Measurements from ENCODE around the gene CLDN22.

Gene CLDN22

DNA sequence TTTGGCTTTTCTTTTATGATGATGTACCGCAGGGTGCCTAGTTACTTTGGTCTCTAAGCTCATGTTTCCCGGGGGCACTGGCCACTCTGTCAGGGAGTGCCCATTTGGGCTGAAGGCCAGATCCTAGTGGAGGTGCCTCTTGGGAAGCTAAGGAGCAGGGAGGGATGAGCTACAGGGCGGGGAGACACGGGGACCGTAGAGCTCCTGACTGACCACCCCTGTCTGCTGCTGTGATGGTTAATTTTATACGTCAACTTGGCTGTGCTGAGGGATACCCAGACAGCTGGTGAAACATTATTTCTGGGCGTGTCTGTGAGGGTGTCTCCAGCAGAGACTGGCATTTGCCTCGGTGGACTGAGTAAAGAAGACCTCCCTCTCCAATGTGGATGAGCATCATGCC lies 27.1 kb upstream of the CLDN22 start:
- H3K27me3 ChIP-seq (ENCODE audit: insufficient read depth, low read length), result no peaks in the 10 kb centered on the region
- H3K4me1 ChIP-seq (ENCODE audit: control insufficient read depth, insufficient read depth, low read length, unreplicated experiment), result peaks cover 23% of the 10 kb centered on the region
- no peaks in the 10 kb centered on the region for H3K36me3 ChIP-seq (ENCODE audit: insufficient read depth, low read length)
- no peak overlapping the region for H3K4me3 ChIP-seq (ENCODE audit: low read depth, low read length)
- H3K79me2 ChIP-seq (ENCODE audit: control insufficient read depth, insufficient read depth, low read length, unreplicated experiment), result no peaks in the 10 kb centered on the region
- no peak overlapping the region for H3K27ac ChIP-seq (ENCODE audit: low read depth, low read length)
- no peak overlapping the region for H2AFZ ChIP-seq (ENCODE audit: low read length, unreplicated experiment)

DNA sequence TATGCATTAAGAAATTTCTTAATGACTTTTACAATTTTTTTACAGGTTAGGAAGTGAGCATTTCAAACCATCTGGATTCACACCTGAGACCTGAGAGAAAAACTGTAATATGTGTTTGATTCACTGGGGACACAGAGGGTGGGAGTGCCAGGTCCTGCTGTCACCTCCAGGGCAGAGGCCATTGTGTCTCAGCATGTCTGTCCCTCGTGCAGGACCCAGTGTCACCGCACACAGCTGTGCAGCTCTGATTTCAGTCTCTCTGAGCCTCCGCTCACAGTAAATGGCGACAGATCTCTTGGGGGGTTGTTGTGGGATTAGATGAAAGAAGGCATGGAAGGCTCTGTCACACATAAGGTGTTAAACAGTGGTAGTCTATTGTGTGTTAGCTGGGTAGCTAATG lies 25.2 kb upstream of the CLDN22 start:
- H3K4me1 ChIP-seq (ENCODE audit: control insufficient read depth, insufficient read depth, low read length, unreplicated experiment), result peaks cover 23% of the 10 kb centered on the region
- H2AFZ ChIP-seq (ENCODE audit: low read length, unreplicated experiment), result no peak overlapping the region
- H3K79me2 ChIP-seq (ENCODE audit: control insufficient read depth, insufficient read depth, low read length, unreplicated experiment), result no peaks in the 10 kb centered on the region
- H3K4me3 ChIP-seq (ENCODE audit: low read depth, low read length), result no peak overlapping the region
- H3K27ac ChIP-seq (ENCODE audit: low read depth, low read length), result no peak overlapping the region
- no peaks in the 10 kb centered on the region for H3K36me3 ChIP-seq (ENCODE audit: insufficient read depth, low read length)
- H3K27me3 ChIP-seq (ENCODE audit: insufficient read depth, low read length), result no peaks in the 10 kb centered on the region

DNA sequence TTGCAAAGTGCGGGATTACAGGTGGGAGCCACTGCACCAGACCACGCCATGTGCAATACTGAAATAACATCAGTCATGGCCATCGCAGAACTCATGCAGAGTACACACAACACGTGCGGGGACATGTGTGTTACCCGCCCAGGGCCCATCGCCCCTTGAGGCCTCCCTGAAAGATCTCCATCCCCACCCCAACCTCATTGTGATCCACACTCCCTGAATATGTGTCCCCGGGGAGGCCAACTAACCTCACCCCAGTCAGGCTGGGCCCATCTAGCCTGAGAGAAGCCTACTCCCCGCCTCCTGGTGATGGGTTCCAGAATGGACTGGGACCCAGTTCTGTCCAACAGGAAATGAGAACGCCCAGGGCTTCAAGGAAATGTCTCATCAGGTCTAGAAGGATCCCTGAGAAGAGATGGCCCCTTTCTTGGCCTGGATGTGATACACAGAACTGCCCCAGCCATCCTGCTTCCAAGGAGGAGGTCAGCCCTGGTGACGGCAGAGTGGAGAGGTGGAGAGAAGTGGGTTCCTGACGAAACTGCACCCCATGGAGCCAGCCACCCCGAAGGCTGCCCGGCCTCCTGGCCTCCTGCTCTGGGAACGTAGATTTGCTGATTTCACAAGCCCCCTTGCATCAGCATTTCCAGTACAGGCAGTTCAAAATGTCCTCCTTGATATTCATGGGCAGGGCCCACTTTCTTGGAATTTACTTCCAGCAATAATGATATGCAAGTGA lies 24.6 kb upstream of the CLDN22 start:
- Histone ChIP-seq H3K4me1 (ENCODE audit: control insufficient read depth, insufficient read depth, low read length, unreplicated experiment) (peaks cover 23% of the 10 kb centered on the region), H3K36me3 (ENCODE audit: insufficient read depth, low read length) (no peaks in the 10 kb centered on the region), H3K27ac (ENCODE audit: low read depth, low read length) (no peak overlapping the region), H3K79me2 (ENCODE audit: control insufficient read depth, insufficient read depth, low read length, unreplicated experiment) (no peaks in the 10 kb centered on the region), H2AFZ (ENCODE audit: low read length, unreplicated experiment) (no peak overlapping the region), H3K27me3 (ENCODE audit: insufficient read depth, low read length) (no peaks in the 10 kb centered on the region), H3K4me3 (ENCODE audit: low read depth, low read length) (no peak overlapping the region)

DNA sequence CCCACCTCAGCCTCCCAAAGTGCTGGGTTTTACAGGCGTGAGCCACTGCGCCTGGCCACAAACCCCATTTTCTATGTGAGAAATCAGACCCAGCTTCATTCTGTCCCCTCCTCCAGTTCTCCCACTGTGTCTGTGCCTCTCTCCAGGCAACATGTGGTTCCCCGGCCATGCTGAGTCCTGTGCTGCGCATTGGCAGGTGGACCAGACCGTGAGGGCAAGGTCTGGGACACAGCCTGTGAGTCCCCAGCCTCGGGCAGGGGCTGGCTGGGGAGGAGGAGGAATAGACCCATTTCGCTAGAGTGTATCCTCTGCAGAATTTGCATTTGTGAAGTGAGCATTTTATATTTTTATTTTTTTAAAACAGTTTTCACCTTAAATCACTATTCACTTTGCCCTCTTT lies 23.7 kb upstream of the CLDN22 start:
- Histone ChIP-seq H3K79me2 (ENCODE audit: control insufficient read depth, insufficient read depth, low read length, unreplicated experiment) (no peaks in the 10 kb centered on the region), H3K4me3 (ENCODE audit: low read depth, low read length) (no peak overlapping the region), H3K4me1 (ENCODE audit: control insufficient read depth, insufficient read depth, low read length, unreplicated experiment) (peaks cover 14% of the 10 kb centered on the region), H3K27me3 (ENCODE audit: insufficient read depth, low read length) (no peaks in the 10 kb centered on the region), H3K36me3 (ENCODE audit: insufficient read depth, low read length) (no peaks in the 10 kb centered on the region), H3K27ac (ENCODE audit: low read depth, low read length) (no peak overlapping the region), H2AFZ (ENCODE audit: low read length, unreplicated experiment) (no peak overlapping the region)

DNA sequence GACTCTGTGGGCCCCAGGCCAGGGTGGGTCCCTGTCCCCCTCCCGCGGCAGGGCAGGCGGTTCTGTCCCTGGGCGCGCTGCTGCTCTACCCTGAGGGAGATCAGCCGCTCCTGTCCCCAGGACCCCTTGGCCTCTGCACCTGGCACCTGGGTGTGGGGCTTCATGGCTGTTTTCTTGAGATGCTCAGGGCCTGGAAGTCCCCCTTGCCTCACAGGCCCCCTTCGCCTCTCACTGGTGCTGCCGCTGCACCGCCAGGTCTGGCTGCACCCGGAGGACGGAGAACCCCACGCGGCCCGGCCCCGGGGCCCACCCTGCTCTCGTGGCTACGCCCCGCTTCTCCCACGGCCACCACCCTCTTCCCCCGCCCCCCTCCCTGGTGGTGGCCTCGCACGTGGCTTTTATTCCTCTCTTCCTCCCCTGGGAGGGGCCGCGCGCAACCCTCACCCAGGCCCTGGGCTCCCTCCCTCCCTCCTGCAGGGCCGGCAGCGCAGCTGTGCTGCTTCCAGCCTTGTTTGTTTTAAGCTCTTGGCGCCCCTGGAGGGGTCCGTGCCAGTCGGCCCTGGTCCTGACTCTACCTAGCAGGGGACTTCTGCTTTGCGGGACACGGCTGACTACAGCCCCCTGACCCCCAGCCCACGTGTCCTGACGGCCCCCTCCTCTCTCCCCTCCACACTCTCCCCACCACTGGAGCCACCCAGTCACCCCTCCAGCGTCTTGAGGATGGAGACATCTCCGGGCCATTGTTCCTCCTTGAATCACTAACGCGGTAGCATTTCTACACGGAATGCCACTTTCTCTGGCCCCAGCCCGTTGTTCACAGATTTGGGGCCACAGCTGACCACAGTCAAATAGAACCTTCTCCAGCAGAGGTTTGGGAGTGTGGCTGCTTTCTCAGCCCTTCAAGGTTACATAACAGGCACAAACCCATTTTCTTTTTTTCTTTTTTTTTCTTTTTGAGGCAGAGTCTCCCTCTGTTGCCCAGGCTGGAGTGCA lies 22.8 kb upstream of the CLDN22 start:
- Histone ChIP-seq H3K4me3 (ENCODE audit: low read depth, low read length) (no peak overlapping the region), H2AFZ (ENCODE audit: low read length, unreplicated experiment) (no peak overlapping the region), H3K27ac (ENCODE audit: low read depth, low read length) (no peak overlapping the region)

DNA sequence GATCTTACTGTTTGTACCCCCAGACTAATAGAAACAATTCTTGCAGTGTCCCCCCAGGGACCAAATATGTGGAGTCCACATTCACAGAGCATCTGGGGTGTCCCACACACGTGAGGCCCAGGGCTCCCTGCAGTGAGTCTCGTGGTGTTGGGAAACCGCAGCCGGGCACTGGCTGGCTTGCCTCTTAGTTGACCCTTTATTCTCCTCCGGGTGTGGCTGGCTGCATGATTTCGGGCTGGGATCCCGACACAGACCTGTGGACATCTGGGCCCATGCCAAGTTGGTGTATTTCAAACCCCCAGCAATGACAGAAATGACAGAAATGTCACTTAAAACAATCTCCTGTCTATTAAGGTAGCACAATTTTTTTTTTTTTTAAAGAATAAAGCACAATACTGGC lies 17.8 kb upstream of the CLDN22 start:
- Histone ChIP-seq H3K4me3 (ENCODE audit: low read depth, low read length) (no peak overlapping the region), H2AFZ (ENCODE audit: low read length, unreplicated experiment) (no peak overlapping the region), H3K27ac (ENCODE audit: low read depth, low read length) (no peak overlapping the region), H3K27me3 (ENCODE audit: insufficient read depth, low read length) (no peaks in the 10 kb centered on the region), H3K79me2 (ENCODE audit: control insufficient read depth, insufficient read depth, low read length, unreplicated experiment) (no peaks in the 10 kb centered on the region), H3K36me3 (ENCODE audit: insufficient read depth, low read length) (no peaks in the 10 kb centered on the region), H3K4me1 (ENCODE audit: control insufficient read depth, insufficient read depth, low read length, unreplicated experiment) (peaks cover 23% of the 10 kb centered on the region)

More for the DNA sequence above, 22.8 kb upstream of the CLDN22 start:
- H3K79me2 ChIP-seq (ENCODE audit: control insufficient read depth, insufficient read depth, low read length, unreplicated experiment), result no peaks in the 10 kb centered on the region
- no peaks in the 10 kb centered on the region for H3K36me3 ChIP-seq (ENCODE audit: insufficient read depth, low read length)
- peaks cover 5% of the 10 kb centered on the region for H3K4me1 ChIP-seq (ENCODE audit: control insufficient read depth, insufficient read depth, low read length, unreplicated experiment)
- no peaks in the 10 kb centered on the region for H3K27me3 ChIP-seq (ENCODE audit: insufficient read depth, low read length)

DNA sequence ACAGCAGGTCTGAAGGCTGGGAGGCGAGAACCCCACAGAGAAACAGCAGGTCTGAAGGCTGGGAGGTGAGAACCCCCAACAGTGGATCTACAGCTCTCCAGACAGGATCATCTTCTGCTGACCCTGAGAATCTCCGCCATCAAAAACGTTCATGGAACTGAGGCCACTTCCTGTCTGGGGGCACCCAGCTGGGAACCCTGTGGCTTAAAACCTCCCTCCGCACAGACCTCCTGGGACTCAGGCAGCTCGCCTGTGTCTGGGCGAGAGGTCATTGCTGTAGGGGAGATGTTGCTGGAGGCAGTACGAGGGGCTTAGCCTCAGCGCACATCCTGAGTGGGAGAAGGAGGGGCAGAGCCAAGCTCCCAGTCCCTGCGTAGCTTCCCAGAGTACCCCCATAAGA lies 17.3 kb upstream of the CLDN22 start:
- H3K36me3 ChIP-seq (ENCODE audit: insufficient read depth, low read length), result no peaks in the 10 kb centered on the region
- H3K4me1 ChIP-seq (ENCODE audit: control insufficient read depth, insufficient read depth, low read length, unreplicated experiment), result peaks cover 23% of the 10 kb centered on the region
- H3K4me3 ChIP-seq (ENCODE audit: low read depth, low read length), result no peak overlapping the region
- H3K27me3 ChIP-seq (ENCODE audit: insufficient read depth, low read length), result no peaks in the 10 kb centered on the region
- H3K79me2 ChIP-seq (ENCODE audit: control insufficient read depth, insufficient read depth, low read length, unreplicated experiment), result no peaks in the 10 kb centered on the region
- H3K27ac ChIP-seq (ENCODE audit: low read depth, low read length), result no peak overlapping the region
- H2AFZ ChIP-seq (ENCODE audit: low read length, unreplicated experiment), result no peak overlapping the region

DNA sequence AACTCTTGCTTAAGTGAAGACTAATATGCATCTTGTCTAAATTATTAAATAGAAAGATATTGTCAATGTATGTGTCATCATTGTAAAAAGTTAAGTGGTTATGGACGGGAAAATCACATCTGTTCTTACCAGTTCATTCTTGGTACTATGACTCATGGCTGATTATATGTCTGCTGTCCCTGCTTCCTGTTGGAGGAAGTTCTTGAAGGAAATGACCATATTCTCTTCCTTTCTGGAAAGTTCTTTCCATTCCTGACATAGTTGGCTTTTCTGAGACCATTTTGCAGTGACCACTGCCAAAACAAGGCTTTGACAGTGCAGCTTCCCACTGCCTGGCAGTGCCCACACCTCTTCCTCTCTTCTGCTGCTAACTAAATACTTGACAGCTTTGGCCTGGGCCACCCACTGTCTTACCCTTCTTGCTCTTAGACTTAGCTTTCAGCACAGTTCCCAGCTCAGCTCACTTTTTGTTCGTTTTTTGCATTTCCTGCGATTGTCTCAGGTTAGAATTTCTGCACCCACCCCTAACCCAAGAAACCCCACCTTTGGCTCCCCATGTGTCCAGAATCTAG lies 15.4 kb upstream of the CLDN22 start:
- Histone ChIP-seq H3K4me3 (ENCODE audit: low read depth, low read length) (no peak overlapping the region), H3K36me3 (ENCODE audit: insufficient read depth, low read length) (no peaks in the 10 kb centered on the region), H3K27me3 (ENCODE audit: insufficient read depth, low read length) (no peaks in the 10 kb centered on the region), H3K79me2 (ENCODE audit: control insufficient read depth, insufficient read depth, low read length, unreplicated experiment) (no peaks in the 10 kb centered on the region), H2AFZ (ENCODE audit: low read length, unreplicated experiment) (peak overlapping the region; percentile 19), H3K27ac (ENCODE audit: low read depth, low read length) (peak overlapping the region; percentile 65), H3K4me1 (ENCODE audit: control insufficient read depth, insufficient read depth, low read length, unreplicated experiment) (peaks cover 23% of the 10 kb centered on the region)

DNA sequence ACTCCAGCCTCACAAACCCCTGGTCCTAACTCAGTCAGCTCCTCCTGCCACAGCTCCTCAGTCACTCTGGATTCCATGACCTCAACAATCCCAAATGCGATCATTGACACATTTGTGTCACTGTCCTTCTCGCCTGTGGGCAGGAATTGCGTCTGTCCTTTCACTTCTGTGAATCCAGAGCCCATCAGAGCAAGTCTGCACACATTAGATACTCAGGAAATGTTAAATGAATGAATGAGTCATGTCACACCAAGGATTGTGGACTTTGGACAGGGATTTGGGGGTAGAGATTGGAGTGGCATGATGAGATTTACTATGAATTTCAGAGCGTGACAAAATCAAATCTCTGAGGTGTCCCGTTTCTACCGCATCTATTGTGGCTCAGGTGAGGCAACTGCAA lies 13.9 kb upstream of the CLDN22 start:
- Histone ChIP-seq H3K27ac (ENCODE audit: low read depth, low read length) (no peak overlapping the region), H3K79me2 (ENCODE audit: control insufficient read depth, insufficient read depth, low read length, unreplicated experiment) (no peaks in the 10 kb centered on the region), H3K36me3 (ENCODE audit: insufficient read depth, low read length) (no peaks in the 10 kb centered on the region), H3K27me3 (ENCODE audit: insufficient read depth, low read length) (no peaks in the 10 kb centered on the region), H3K4me1 (ENCODE audit: control insufficient read depth, insufficient read depth, low read length, unreplicated experiment) (peaks cover 23% of the 10 kb centered on the region), H3K4me3 (ENCODE audit: low read depth, low read length) (no peak overlapping the region), H2AFZ (ENCODE audit: low read length, unreplicated experiment) (no peak overlapping the region)

DNA sequence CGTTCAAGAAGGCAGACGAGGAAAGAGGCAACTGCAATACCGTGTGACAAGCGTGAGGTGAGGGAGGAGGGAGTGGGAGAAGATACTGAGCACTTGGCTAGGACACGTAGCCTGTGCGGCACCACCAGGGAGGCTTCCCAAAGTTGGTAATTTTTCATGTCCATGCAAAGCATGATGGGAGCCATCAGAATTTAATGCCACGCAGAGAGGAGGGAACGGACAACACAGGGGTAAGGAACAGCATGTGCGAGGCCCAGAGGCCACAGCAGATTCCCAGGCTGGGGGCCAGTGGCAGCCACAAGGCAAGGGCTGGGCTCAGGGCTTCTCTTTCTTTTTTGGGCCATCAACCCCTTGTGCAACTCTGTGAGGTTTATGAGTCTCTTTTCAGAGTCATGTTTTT lies 13.1 kb upstream of the CLDN22 start:
- Histone ChIP-seq H2AFZ (ENCODE audit: low read length, unreplicated experiment) (no peak overlapping the region), H3K27ac (ENCODE audit: low read depth, low read length) (no peak overlapping the region), H3K4me1 (ENCODE audit: control insufficient read depth, insufficient read depth, low read length, unreplicated experiment) (peaks cover 23% of the 10 kb centered on the region), H3K27me3 (ENCODE audit: insufficient read depth, low read length) (no peaks in the 10 kb centered on the region), H3K4me3 (ENCODE audit: low read depth, low read length) (no peak overlapping the region), H3K79me2 (ENCODE audit: control insufficient read depth, insufficient read depth, low read length, unreplicated experiment) (no peaks in the 10 kb centered on the region), H3K36me3 (ENCODE audit: insufficient read depth, low read length) (no peaks in the 10 kb centered on the region)

Data from ACC112 (cell line).